ENCODE data around the gene UBASH3B. TPM values are rescaled to one million over a fixed set of nuclear protein-coding genes. Genes with fewer than 3 reads are reported as not detected.

UBASH3B gene
- total and polyA plus RNA-seq, 2 of the 13 experiments (the other 11 are each of a cell fraction or from before 2014, with no cell fraction given), result 4.4 to 7.6 TPM

DNA sequence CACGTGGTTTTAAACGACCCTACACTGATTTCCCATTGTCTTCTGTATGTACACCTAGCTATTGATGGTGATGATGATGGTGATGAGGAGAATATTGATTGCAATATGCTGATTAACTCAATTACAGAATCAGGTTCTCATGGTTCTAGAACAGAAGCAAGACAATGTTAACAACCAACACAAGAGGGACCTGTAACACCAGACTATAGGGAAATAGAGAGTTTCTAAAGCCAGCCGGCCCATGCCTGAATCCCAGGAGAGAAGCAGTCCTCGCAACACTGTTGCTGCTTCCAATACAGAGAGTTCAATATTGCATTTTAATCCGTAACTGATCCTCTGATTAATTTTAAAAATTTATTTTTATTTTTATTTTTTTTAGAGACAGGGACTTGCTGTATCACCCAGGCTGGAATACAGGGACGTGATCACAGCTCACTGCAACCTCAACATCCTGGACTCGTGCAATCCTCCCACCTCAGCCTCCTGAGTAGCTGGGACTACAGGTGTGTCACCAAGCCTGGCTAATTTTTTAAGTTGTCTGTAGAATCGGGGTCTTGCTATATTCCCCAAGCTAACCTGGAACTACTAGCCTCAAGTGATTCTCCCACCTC is 22.2 kb upstream of the UBASH3B start:
- Histone ChIP-seq H3K4me1 (ENCODE audit: insufficient read depth, low read length) (peaks cover 12% of the 10 kb centered on the region), H3K36me3 (replicated peaks in 1 of 2; ENCODE audit: control insufficient read depth in 1 of 2, insufficient read depth in 2 of 2, low read length in 2 of 2) (no peaks in the 10 kb centered on the region), H3K4me3 (replicated peaks in 1 of 3; ENCODE audit: insufficient read depth in 1 of 3, low read depth in 2 of 3, low read length in 3 of 3) (no peak overlapping the region), H3K9ac (ENCODE audit: insufficient read depth, low read depth, low read length) (no peak overlapping the region), H3K27ac (ENCODE audit: extremely low read length, insufficient read depth, low read length) (no peak overlapping the region), H2AFZ (ENCODE audit: low read length) (no peak overlapping the region), H3K4me2 (ENCODE audit: low read depth, low read length) (no peak overlapping the region; the same call in 1 of the 2 replicates), H4K20me1 (ENCODE audit: insufficient read depth, low read length) (no peaks in the 10 kb centered on the region), H3K9me3 (ENCODE audit: low read length) (no peaks in the 10 kb centered on the region), H3K27me3 (ENCODE audit: control insufficient read depth in 1 of 2, insufficient read depth in 2 of 2, low read length in 2 of 2) (0 out of 5 replicates have a peak, but pooled peaks cover 2 to 6% of the 10 kb centered on the region in 2 experiments), H3K79me2 (ENCODE audit: insufficient read depth, low read length) (no peaks in the 10 kb centered on the region)
- DNase-seq (ENCODE audit: low spot score), result peak; percentile 62
- no TSS peak for BruUV-seq (replicated peaks)
- ChIA-PET CTCF (ENCODE audit: low intra/inter-chr PET ratio, low total read pairs) (interaction anchor here (2.4 to 3.1 kb wide), 2 partner anchors 122 to 148 kb away, joined by 25 to 32 read pairs; no protein-coding TSS in a partner anchor), POLR2A (no interaction called here)
- ATAC-seq, result peak; percentile 77
- no peak for FAIRE-seq
- intact Hi-C loops (cut with micrococcal nuclease; ENCODE audit: unreplicated experiment) (loop anchor here (1.0 kb wide), 2 partner anchors 121 to 148 kb away; no protein-coding TSS in a partner anchor), in situ Hi-C loops (cut with HindIII; ENCODE audit: extremely low pct_ligation_motif_present, low pct_unique_long_range_greater_than_20kb) (loop anchor here (5.0 kb wide), 2 partner anchors 149 to 219 kb away; no protein-coding TSS in a partner anchor)
- WGBS (ENCODE audit: low lambda C conversion rate), result 11% methylated on average over 8 of the region's 8 CpGs
- TF ChIP-seq HNF4G (IDR thresholded peaks at IDR 0.05; ENCODE audit: borderline replicate concordance, low read depth, low read length), result no peak
- no peak for TF ChIP-seq HNF4G (CRISPR knock-in tag; IDR thresholded peaks at IDR 0.05; ENCODE audit: borderline replicate concordance, low read depth)
- TF ChIP-seq SMYD3 (CRISPR knock-in tag; IDR thresholded peaks at IDR 0.05), result no peak
- no peak for TF ChIP-seq ZNF547 (CRISPR knock-in tag; IDR thresholded peaks at IDR 0.05)
- no peak for TF ChIP-seq SIN3B (IDR thresholded peaks at IDR 0.05; ENCODE audit: low read length)
- TF ChIP-seq, protein P1, sequence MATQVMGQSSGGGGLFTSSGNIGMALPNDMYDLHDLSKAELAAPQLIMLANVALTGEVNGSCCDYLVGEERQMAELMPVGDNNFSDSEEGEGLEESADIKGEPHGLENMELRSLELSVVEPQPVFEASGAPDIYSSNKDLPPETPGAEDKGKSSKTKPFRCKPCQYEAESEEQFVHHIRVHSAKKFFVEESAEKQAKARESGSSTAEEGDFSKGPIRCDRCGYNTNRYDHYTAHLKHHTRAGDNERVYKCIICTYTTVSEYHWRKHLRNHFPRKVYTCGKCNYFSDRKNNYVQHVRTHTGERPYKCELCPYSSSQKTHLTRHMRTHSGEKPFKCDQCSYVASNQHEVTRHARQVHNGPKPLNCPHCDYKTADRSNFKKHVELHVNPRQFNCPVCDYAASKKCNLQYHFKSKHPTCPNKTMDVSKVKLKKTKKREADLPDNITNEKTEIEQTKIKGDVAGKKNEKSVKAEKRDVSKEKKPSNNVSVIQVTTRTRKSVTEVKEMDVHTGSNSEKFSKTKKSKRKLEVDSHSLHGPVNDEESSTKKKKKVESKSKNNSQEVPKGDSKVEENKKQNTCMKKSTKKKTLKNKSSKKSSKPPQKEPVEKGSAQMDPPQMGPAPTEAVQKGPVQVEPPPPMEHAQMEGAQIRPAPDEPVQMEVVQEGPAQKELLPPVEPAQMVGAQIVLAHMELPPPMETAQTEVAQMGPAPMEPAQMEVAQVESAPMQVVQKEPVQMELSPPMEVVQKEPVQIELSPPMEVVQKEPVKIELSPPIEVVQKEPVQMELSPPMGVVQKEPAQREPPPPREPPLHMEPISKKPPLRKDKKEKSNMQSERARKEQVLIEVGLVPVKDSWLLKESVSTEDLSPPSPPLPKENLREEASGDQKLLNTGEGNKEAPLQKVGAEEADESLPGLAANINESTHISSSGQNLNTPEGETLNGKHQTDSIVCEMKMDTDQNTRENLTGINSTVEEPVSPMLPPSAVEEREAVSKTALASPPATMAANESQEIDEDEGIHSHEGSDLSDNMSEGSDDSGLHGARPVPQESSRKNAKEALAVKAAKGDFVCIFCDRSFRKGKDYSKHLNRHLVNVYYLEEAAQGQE (IDR thresholded peaks at IDR 0.05; ENCODE audit: borderline replicate concordance in 1 of 2, low read depth in 1 of 2, low read length in 2 of 2), result no peak
- no peak for TF ChIP-seq SNAI1 (CRISPR knock-in tag; IDR thresholded peaks at IDR 0.05; ENCODE audit: borderline replicate concordance)
- TF ChIP-seq STAG1 (CRISPR knock-in tag; IDR thresholded peaks at IDR 0.05), result peak; percentile 92
- TF ChIP-seq, protein P2, sequence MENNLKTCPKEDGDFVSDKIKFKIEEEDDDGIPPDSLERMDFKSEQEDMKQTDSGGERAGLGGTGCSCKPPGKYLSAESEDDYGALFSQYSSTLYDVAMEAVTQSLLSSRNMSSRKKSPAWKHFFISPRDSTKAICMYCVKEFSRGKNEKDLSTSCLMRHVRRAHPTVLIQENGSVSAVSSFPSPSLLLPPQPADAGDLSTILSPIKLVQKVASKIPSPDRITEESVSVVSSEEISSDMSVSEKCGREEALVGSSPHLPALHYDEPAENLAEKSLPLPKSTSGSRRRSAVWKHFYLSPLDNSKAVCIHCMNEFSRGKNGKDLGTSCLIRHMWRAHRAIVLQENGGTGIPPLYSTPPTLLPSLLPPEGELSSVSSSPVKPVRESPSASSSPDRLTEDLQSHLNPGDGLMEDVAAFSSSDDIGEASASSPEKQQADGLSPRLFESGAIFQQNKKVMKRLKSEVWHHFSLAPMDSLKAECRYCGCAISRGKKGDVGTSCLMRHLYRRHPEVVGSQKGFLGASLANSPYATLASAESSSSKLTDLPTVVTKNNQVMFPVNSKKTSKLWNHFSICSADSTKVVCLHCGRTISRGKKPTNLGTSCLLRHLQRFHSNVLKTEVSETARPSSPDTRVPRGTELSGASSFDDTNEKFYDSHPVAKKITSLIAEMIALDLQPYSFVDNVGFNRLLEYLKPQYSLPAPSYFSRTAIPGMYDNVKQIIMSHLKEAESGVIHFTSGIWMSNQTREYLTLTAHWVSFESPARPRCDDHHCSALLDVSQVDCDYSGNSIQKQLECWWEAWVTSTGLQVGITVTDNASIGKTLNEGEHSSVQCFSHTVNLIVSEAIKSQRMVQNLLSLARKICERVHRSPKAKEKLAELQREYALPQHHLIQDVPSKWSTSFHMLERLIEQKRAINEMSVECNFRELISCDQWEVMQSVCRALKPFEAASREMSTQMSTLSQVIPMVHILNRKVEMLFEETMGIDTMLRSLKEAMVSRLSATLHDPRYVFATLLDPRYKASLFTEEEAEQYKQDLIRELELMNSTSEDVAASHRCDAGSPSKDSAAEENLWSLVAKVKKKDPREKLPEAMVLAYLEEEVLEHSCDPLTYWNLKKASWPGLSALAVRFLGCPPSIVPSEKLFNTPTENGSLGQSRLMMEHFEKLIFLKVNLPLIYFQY (CRISPR knock-in tag; IDR thresholded peaks at IDR 0.05; ENCODE audit: borderline replicate concordance), result no peak
- no peak for TF ChIP-seq KDM1A (CRISPR knock-in tag; IDR thresholded peaks at IDR 0.05)
- TF ChIP-seq, protein P3, sequence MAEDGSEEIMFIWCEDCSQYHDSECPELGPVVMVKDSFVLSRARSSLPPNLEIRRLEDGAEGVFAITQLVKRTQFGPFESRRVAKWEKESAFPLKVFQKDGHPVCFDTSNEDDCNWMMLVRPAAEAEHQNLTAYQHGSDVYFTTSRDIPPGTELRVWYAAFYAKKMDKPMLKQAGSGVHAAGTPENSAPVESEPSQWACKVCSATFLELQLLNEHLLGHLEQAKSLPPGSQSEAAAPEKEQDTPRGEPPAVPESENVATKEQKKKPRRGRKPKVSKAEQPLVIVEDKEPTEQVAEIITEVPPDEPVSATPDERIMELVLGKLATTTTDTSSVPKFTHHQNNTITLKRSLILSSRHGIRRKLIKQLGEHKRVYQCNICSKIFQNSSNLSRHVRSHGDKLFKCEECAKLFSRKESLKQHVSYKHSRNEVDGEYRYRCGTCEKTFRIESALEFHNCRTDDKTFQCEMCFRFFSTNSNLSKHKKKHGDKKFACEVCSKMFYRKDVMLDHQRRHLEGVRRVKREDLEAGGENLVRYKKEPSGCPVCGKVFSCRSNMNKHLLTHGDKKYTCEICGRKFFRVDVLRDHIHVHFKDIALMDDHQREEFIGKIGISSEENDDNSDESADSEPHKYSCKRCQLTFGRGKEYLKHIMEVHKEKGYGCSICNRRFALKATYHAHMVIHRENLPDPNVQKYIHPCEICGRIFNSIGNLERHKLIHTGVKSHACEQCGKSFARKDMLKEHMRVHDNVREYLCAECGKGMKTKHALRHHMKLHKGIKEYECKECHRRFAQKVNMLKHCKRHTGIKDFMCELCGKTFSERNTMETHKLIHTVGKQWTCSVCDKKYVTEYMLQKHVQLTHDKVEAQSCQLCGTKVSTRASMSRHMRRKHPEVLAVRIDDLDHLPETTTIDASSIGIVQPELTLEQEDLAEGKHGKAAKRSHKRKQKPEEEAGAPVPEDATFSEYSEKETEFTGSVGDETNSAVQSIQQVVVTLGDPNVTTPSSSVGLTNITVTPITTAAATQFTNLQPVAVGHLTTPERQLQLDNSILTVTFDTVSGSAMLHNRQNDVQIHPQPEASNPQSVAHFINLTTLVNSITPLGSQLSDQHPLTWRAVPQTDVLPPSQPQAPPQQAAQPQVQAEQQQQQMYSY (CRISPR knock-in tag; IDR thresholded peaks at IDR 0.05), result no peak
- no peak for TF ChIP-seq CENPX (CRISPR knock-in tag; IDR thresholded peaks at IDR 0.05)
- TF ChIP-seq ZNF768 (CRISPR knock-in tag; IDR thresholded peaks at IDR 0.05), result no peak

Data from HepG2 (cell line).